Keratinocyte (primary cell): ENCODE data around the gene GNAI1. TPM values are rescaled to one million over a fixed set of nuclear protein-coding genes. Genes with fewer than 3 reads are reported as not detected.

Experiments
- DNase-seq: peaks from one replicate; pipeline ENCODE4 v3.0.0-alpha.2; 2011; ENCODE audit warnings: low read depth, missing footprints, low spot score
- FAIRE-seq: peaks from 2 replicates; lab custom pipeline; 2011; peaks lifted over from hg19 to GRCh38; lab: Jason Lieb, UNC
- H2AFZ ChIP-seq: 2 replicates; pipeline ENCODE4 v1.6.0; 2012; ENCODE audit warnings: low read length, control low read depth, inconsistent platforms; ENCODE audit not compliant: control insufficient read depth
- H3K27ac ChIP-seq: 2 replicates; pipeline ENCODE4 v1.5.1; 2011; ENCODE audit warnings: low read length; ENCODE audit not compliant: control insufficient read depth, insufficient read depth
- H3K27me3 ChIP-seq: 3 replicates; pipeline ENCODE4 v1.6.0; 2011; ENCODE audit warnings: low read length; ENCODE audit not compliant: control insufficient read depth, insufficient read depth; ENCODE audit errors: extremely low read depth
- H3K36me3 ChIP-seq, 2 experiments: 2 replicates in 1 of 2; 3 replicates in 1 of 2; pipeline ENCODE4 v1.5.1; 2011; ENCODE audit warnings: low read length in 2 of 2, mild to moderate bottlenecking in 1 of 2; ENCODE audit not compliant: control insufficient read depth in 2 of 2, insufficient read depth in 2 of 2; ENCODE audit errors: extremely low read depth in 1 of 2
- H3K4me1 ChIP-seq: 3 replicates; pipeline ENCODE4 v1.5.1; 2011; ENCODE audit warnings: low read length; ENCODE audit not compliant: control insufficient read depth, insufficient read depth; ENCODE audit errors: extremely low read depth
- H3K4me2 ChIP-seq: 3 replicates; pipeline ENCODE4 v1.6.0; 2011; ENCODE audit warnings: low read depth, low read length; ENCODE audit not compliant: control insufficient read depth, insufficient read depth; ENCODE audit errors: extremely low read depth
- H3K4me3 ChIP-seq, 3 experiments: fragments of 200-600 bp in 1 of 3; sonication (generic) in 1 of 3; 2 replicates in 2 of 3; 3 replicates in 1 of 3; pipeline ENCODE4 v1.5.1; 2011 to 2016; ENCODE audit warnings: low read length in 3 of 3, mild to moderate bottlenecking in 3 of 3, control low read depth in 2 of 3, inconsistent platforms in 1 of 3, low read depth in 1 of 3, mixed read lengths in 1 of 3, mixed run types in 1 of 3, moderate library complexity in 1 of 3; ENCODE audit not compliant: control insufficient read depth in 2 of 3, insufficient read depth in 2 of 3; ENCODE audit errors: extremely low read depth in 1 of 3
- H3K79me2 ChIP-seq: 2 replicates; pipeline ENCODE4 v1.6.0; 2012; ENCODE audit warnings: low read length; ENCODE audit not compliant: control insufficient read depth, insufficient read depth
- H3K9ac ChIP-seq: 3 replicates; pipeline ENCODE4 v1.6.0; 2011; ENCODE audit warnings: low read length; ENCODE audit not compliant: control insufficient read depth, insufficient read depth; ENCODE audit errors: extremely low read depth
- H3K9me1 ChIP-seq: 3 replicates; pipeline ENCODE4 v1.6.0; 2011; ENCODE audit warnings: low read length; ENCODE audit not compliant: control insufficient read depth, insufficient read depth; ENCODE audit errors: extremely low read depth
- H3K9me3 ChIP-seq: 2 replicates; pipeline ENCODE4 v1.5.1; 2012; ENCODE audit warnings: low read depth, low read length; ENCODE audit not compliant: control insufficient read depth
- H4K20me1 ChIP-seq: 3 replicates; pipeline ENCODE4 v1.6.0; 2011; ENCODE audit warnings: low read length; ENCODE audit not compliant: control insufficient read depth, insufficient read depth; ENCODE audit errors: extremely low read depth
- EZH2 ChIP-seq: IDR thresholded peaks from one replicate; pipeline ENCODE4 v1.6.1; 2012; ENCODE audit warnings: inconsistent platforms, mild to moderate bottlenecking, low read length, moderate library complexity
- dilution Hi-C: fragments of 300-500 bp; cut with MboI; formaldehyde crosslinking; loops from one replicate; pipeline ENCODE4 v1.7.0; 2020; ENCODE audit warnings: low sequenced_read_pairs; ENCODE audit not compliant: extremely low pct_ligation_motif_present
- polyA plus RNA-seq, 5 experiments: library from polyadenylated mRNA; depleted of rRNA in 3 of 5; stranded (reverse) in 3 of 5; stranded (forward) in 1 of 5; unstranded in 1 of 5; fragments of >200 nt; gene quantifications; 1 replicate in 1 of 5; 2 replicates in 3 of 5; 3 replicates in 1 of 5; pipeline versions ENCODE4 v1.2.1 to v1.2.3, GENCODE V29; 2011 to 2012; ENCODE audit warnings: missing spikeins in 2 of 5, low read depth in 1 of 5, low replicate concordance in 1 of 5
- TF ChIP-seq, protein P1 (sequence below), 3 experiments: IDR thresholded peaks in 1 of 3; conservative IDR thresholded peaks in 1 of 3; optimal IDR thresholded peaks in 1 of 3; 2 replicates in 2 of 3; 3 replicates in 1 of 3; pipeline versions ENCODE3 to v1.5.1; 2011; ENCODE audit warnings: low read length in 3 of 3, mild to moderate bottlenecking in 3 of 3, moderate library complexity in 2 of 3, control low read depth in 1 of 3, inconsistent platforms in 1 of 3; ENCODE audit not compliant: insufficient read depth in 2 of 3; ENCODE audit errors: extremely low read depth in 1 of 3

The GNAI1 gene
- polyA plus RNA-seq, 1 donor (not counting 4 experiments of a cell fraction or from before 2014, with no cell fraction given): 84.1 TPM

DNA sequence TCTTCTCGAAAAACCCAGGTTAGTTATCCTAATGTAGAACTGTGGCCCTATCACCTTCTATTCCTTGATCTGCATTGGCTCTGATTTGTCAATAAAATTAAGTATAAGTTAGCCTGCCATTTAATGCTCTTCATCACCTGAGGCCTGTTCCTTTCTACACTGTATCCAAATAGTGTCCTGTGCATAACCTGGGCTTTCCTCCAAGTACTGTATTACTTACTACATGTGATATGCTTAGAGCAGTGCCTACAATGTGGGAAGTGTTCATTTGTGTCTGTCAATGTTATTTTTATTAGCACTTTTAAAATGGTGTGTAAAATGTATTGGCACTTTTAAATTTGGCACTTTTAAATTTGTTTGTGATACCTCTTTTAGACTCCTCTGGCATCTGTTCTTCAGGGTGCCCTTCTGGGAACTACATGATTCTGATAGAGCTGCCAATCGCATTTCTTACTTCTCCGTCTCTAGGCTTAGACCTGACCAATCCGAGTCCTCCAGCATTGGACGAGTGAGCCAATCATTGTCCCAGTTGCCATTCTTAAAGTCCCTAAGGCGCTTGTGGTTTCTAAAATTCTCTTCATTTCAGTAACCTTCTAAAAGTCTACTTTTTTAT lies 85.5 kb downstream of the GNAI1 start:
- peaks cover 3 to 7% of the 10 kb centered on the region in 2 experiments for H3K36me3 ChIP-seq
- no peaks in the 10 kb centered on the region for H3K27me3 ChIP-seq
- no peak overlapping the region for H3K9ac ChIP-seq
- DNase-seq: no peak
- no peak overlapping the region for H2AFZ ChIP-seq
- no peaks in the 10 kb centered on the region for H3K79me2 ChIP-seq
- no peak overlapping the region for H3K27ac ChIP-seq
- H3K9me1 ChIP-seq: no peaks in the 10 kb centered on the region
- H3K4me3 ChIP-seq: no peak overlapping the region
- H3K9me3 ChIP-seq: no peaks in the 10 kb centered on the region
- H3K4me1 ChIP-seq: peaks cover 8% of the 10 kb centered on the region
- TF ChIP-seq EZH2: no peak
- TF ChIP-seq, protein P1, sequence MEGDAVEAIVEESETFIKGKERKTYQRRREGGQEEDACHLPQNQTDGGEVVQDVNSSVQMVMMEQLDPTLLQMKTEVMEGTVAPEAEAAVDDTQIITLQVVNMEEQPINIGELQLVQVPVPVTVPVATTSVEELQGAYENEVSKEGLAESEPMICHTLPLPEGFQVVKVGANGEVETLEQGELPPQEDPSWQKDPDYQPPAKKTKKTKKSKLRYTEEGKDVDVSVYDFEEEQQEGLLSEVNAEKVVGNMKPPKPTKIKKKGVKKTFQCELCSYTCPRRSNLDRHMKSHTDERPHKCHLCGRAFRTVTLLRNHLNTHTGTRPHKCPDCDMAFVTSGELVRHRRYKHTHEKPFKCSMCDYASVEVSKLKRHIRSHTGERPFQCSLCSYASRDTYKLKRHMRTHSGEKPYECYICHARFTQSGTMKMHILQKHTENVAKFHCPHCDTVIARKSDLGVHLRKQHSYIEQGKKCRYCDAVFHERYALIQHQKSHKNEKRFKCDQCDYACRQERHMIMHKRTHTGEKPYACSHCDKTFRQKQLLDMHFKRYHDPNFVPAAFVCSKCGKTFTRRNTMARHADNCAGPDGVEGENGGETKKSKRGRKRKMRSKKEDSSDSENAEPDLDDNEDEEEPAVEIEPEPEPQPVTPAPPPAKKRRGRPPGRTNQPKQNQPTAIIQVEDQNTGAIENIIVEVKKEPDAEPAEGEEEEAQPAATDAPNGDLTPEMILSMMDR (optimal IDR thresholded peaks at IDR 0.05 in 1 of 3, IDR thresholded peaks at IDR 0.05 in 1 of 3, conservative IDR thresholded peaks at IDR 0.05 in 1 of 3; ENCODE audit: extremely low read depth in 1 of 3, insufficient read depth in 2 of 3, low read length in 3 of 3): no peak
- dilution Hi-C loops: no loop called here
- FAIRE-seq: no peak
- no peaks in the 10 kb centered on the region for H4K20me1 ChIP-seq
- no peak overlapping the region for H3K4me2 ChIP-seq

DNA sequence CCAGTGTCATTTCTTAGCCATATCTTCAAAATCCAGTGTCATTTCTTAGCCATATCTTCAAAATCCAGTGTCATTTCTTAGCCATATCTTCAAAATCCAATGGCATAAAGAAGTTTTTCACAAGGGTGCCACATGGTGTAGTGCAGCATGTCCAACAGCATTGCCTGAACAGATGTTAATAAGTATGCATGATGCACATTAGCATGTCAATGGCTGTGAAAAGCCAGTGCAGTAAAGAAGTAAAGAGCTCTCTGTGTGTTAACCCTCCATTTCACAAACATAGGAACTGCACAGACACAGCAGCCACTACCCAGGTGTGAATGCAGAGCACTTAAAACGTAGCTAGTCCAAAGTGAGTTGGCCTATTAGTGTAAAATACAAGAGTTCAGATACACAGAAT lies 89.8 kb downstream of the GNAI1 start:
- no peaks in the 10 kb centered on the region for H3K9me1 ChIP-seq
- dilution Hi-C loops: no loop called here
- no peak overlapping the region for H3K4me3 ChIP-seq
- DNase-seq (no peak), FAIRE-seq (no peak)
- H3K36me3 ChIP-seq: peaks cover 2 to 3% of the 10 kb centered on the region in 2 experiments
- no peak for TF ChIP-seq EZH2
- TF ChIP-seq, protein P1 (optimal IDR thresholded peaks at IDR 0.05 in 1 of 3, IDR thresholded peaks at IDR 0.05 in 1 of 3, conservative IDR thresholded peaks at IDR 0.05 in 1 of 3; ENCODE audit: extremely low read depth in 1 of 3, insufficient read depth in 2 of 3, low read length in 3 of 3): no peak
- H3K9me3 ChIP-seq: no peaks in the 10 kb centered on the region
- H3K4me2 ChIP-seq: no peak overlapping the region
- no peak overlapping the region for H2AFZ ChIP-seq
- no peaks in the 10 kb centered on the region for H4K20me1 ChIP-seq
- no peak overlapping the region for H3K27ac ChIP-seq
- no peaks in the 10 kb centered on the region for H3K27me3 ChIP-seq
- H3K79me2 ChIP-seq: no peaks in the 10 kb centered on the region
- H3K4me1 ChIP-seq: no peaks in the 10 kb centered on the region
- no peak overlapping the region for H3K9ac ChIP-seq
